A673 (cell line): ENCODE measurements around the gene OLFM4.

ENCODE experiments used
- CTCF ChIP-seq: fragments of 300-800, 200-600 bp; sonication (generic); conservative IDR thresholded peaks from 2 replicates; pipeline ENCODE4 v1.5.1; 2017; ENCODE audit warnings: low read depth, mild to moderate bottlenecking, antibody characterized with exemption, low read length, moderate library complexity, mixed read lengths
- EZH2 ChIP-seq: fragments of 200-600 bp; sonication (generic); IDR thresholded peaks from 2 replicates; pipeline ENCODE4 v1.6.1; 2017; ENCODE audit warnings: borderline replicate concordance, low read depth, mild to moderate bottlenecking, mixed read lengths, antibody characterized with exemption, low read length; ENCODE audit not compliant: poor library complexity, severe bottlenecking

- TF ChIP-seq CTCF (no peak), EZH2 (no peak)
Observed at GRCh38 chr13:53004573-53004972, 24.0 kb upstream of the OLFM4 start.
